HG02973 (cell line): ENCODE results near the gene ID3.
"Not testable (repeated sequence)": the region's sequence is repeated elsewhere in the genome, so short reads cannot be mapped to it uniquely, and the experiment has no call there.

ENCODE experiments used
- ATAC-seq: cut with Tn5 transposase; IDR thresholded peaks from one replicate; pipeline ENCODE4 v1.9.1; 2021; ENCODE audit warnings: moderate library complexity; ENCODE audit not compliant: unreplicated experiment

The ID3 gene

DNA sequence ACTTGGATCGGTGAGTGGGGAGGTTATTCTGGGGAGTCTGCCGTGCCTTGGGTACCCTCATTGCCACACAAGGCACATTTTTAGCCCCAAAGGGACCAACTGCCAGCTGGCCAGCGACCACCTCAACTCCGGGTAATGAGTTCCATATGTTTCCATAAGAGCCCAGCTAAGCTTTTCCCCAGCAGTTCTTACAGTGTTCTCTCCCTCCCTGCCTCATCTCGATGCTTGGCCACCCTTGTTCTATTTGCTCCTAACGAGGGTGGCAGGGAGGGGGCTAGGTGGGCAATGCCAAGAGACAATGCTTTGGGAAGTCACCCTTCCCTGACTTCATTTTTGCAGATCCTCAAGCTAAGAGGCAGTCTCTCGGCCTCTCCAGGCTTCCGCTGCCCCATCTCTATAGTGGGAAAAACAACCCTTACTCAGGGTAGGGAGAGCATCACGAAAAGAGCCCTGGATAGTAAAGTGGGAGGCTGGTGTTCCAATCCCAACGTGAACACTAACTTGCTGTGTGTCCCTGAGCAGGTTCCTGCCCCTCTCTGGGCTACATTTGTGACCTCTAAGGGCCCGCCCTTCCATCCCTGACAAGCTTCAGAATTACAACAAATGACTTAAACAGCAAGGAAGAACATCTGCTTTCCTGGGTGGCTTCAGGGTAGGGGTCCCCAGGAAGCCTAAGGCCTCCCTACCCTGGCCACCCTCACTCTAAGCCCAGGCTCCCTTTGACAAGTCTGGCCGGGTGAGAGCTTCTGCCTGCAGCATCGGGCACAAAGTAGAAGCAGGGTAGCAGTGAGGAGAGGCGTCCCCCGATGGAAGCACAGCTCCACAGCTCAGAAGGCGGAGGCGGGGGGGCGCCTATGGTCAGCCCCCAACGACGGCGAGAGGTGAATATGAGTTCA is 5.8 kb downstream of the ID3 start:
- ATAC-seq = no peak

DNA sequence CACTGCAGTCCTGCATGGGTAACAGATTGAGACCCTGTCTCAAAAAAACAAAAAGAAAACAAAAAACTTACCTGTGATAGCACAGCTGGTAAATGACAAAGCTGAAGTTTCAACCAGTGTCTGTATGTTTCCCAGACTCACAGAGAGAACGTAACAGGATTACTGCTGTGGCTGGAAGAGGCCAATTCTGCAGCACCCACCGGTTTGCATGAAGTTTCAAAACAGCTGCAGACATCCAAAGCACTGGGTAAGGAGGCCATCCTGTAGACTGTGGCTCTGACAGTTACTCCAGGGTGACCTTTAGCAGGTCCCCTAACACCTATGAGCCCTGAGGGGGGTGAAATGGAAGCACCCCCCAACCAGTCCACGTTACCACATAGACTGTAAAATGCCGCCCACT is 7.5 kb downstream of the ID3 start:
- ATAC-seq = no peak

DNA sequence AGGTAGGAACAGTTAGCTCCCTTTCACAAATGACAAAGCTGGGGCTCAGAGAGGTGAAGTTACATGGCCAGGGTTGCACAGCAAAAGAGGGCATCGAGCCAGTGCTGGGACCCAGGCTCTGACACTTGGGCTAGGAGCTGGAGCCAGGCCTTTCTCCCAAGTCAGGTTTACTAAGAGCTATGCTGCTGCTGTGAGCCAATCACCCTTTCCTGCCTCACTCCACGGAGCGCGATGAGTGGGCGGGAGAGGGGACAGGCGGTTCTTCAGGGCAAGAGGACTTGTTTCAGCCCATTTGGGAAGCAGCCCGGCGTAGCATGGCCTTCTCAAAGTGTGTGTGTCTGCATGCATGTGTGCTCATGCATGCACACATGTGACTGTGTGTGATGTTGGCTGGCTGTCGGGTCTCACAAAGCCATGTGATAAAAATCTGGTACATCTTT is 10.6 kb downstream of the ID3 start:
- ATAC-seq = no peak

DNA sequence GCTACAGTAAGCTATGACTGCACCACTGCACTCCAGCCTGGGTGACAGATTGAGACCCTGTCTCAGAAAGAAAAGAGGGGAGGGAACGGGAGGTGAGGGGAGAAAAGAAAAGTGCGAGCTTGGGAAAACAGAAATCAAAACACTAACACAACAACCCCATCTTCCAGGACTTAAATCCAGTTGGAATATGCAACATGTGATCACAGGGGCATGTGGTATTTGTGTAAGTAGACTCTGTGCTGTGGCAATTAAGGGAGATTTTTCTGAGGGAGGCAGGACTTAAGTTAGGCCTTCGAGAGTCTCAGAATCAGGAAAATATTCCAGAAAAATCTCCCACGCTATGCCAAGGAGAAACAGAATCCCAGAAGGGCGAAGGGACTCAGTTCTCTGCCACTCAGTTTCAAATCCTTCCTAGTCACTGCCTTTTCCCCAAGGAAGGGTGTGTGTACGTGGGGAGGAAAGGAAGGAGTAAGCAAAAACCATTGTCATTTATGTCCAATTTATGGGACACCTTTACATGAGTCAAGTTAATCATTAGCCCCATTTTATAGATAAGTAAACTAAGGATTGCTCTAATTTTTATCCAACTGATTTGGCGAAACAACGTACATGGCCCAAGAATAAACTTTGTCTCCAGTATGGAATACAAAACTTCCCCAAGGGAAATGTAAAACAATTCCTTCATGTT is 12.3 kb downstream of the ID3 start:
- ATAC-seq = no peak

DNA sequence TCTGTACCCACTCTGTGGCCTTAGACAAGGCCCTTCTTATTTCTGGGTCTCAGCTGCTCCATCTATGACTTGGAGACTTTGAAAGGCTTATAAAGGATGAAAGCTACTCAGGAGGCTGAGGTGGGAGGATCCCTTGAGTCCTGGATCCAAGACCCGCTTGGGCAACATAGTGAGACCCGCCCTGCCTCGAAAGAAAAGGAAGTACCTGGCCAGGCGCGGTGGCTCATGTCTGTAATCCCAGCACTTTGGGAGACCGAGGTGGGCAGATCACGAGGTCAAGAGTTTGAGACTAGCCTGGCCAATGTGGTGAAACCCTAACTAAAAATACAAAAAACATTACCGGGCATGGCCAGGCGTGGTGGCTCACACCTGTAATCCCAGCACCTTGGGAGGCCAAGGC is 13.4 kb downstream of the ID3 start:
- ATAC-seq = no peak

GRCh38 chr1:23544444-23545389 is 14.6 kb downstream of the ID3 start:
- ATAC-seq = no peak

DNA sequence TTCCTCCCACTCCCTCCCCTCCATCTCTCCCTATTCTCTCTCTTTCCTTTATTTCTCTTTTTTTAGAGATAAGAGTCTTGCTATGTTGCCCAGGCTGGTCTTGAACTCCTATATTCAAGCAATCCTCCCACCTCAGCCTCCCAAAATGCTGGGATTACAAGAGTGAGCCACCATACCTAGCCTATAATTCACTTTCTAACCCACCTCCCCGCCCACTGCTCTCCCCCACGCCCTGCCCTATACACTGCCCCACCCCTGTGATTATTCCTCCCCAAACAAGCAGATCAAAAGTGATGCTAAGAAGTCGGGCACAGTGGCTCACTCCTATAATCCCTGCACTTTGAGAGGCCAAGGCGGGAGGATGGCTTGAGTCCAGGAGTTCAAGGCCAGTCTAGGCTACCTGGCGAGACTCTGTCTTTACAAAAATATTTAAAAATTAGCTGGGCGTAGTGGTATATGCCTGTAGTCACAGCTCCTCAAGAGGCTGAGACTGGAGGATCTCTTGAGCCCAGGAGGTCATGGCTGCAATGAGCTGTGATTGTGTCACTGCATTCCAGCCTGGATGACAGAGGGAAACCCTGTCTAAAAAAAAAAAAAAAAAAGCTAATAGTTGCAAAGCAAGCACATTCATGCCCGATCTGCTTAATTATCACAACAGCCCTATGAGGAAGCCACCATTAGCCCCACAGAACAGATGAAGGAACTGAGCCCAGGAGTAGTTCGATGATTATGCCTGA is 15.4 kb downstream of the ID3 start:
- ATAC-seq = no peak

- not testable (repeated sequence) for ATAC-seq
These were observed 16.4 kb downstream of the ID3 start for GRCh38 chr1:23542940-23543339.

GRCh38 chr1:23539698-23540266 is 19.5 kb downstream of the ID3 start:
- ATAC-seq = peak; percentile 73

GRCh38 chr1:23537296-23537973 is 21.9 kb downstream of the ID3 start:
- no peak for ATAC-seq

DNA sequence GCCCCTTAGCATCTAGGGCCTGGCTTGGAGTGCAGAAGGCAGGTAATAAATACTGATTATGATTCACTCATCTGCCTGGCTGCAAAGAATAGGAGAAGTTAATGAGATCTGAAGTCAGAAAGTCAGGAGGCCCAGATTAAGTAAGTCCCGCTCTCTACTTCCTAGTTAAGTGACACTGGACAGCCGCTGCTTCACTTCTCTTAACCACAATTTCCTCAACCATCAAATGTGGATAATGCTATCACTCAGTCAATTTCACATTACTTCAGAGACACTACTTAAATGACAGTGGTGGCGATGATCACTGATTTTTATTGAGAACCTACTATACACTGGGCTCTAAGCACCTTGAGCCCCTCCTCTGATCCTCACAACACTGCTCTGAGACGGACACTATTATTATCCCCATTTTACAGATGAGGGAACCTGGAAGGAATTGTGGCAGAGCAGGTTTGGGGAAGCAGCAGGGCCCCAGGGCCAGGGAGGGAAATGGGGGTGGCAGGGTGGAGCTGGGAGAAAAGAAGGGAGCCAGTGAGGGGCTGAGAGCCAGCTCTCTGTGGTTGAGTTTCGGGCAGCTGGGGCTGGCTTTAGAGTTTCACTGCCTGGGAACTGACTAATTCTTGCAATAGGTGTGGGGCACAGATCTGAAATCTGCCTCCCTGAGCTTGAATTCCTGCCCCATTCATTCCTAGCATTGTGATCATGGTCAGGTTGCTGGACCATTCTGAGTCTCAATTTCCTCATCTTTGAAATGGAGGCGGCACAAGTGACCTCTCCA is 25.9 kb downstream of the ID3 start:
- no peak for ATAC-seq

DNA sequence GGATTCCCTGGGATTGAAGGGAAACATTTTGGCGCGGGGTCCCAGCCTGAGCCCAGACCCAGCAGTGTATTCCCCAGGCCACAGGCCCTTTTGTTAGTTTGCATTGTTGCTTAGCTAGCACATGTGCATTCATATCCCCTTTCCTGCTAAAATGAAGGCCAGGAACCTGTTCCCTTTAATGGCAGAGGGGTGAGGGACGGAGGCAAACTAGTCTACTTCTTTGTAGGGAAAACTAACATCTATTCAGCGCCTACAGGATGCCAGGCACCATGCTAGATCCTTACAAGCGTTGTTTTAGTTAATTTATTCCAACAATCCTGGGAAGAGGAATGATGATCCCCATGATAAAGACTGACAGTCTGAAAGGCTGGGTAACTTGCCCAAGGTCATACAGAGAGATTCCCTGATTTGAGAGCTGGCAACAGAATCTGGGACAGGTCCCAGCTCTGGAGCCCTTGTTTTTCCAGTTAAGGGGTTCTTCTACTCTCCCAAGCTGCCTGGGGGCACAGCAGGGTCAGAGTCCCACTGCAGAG is 27.7 kb downstream of the ID3 start:
- ATAC-seq = no peak

GRCh38 chr1:23530747-23531561 is 28.3 kb downstream of the ID3 start, which contains the start of gene E2F2:
TSS of gene E2F2 (minus strand) at chr1:23531233. CDS start at chr1:23530793, 440 bp downstream.
- ATAC-seq = peak; percentile 40

DNA sequence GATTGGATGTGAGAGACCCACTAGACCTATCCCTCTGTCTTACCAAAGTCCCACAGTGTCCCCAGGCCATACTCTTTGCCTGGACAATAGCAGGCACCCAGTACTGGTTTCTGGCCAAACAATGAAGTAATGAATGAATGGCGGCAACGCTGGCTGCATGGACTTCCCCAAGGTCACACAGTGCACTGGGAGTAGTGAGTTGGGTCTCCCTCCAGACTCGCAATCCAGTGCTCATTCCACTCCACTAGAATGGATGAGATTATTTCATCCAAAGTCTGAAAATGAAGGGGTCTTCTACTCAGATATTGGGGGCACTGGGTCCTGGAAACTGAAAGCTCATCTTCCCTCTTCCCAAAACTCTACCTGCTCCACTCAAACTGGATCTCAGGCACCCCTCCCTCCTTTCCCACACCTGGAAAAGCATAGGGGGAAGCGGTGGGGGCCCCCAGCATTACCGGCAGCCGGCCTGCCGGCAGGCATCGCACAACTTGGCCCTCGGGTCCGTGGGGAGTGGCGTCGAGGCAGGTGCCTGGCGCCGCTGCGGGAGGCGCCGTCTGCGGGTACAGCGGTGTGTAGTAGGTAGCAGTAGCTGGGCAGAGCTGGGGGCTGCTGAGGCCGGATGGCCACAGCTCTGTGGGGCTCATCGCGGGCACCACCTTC is 29.1 kb downstream of the ID3 start:
- peak; percentile 2 for ATAC-seq

- ATAC-seq = no peak
These were observed 29.9 kb downstream of the ID3 start for GRCh38 chr1:23529146-23530086.
